Fibroblast of mammary gland (primary cell): ENCODE measurements around the gene MRPL2.

Experiments used
- DNase-seq: peaks from one replicate; pipeline ENCODE4 v3.0.0-alpha.2; 2010; ENCODE audit warnings: low read depth
- H3K4me3 ChIP-seq: 2 replicates; pipeline ENCODE4 v1.5.1; 2011; ENCODE audit warnings: low read depth, mild to moderate bottlenecking, low read length, moderate library complexity; ENCODE audit not compliant: control insufficient read depth
- CTCF ChIP-seq: conservative IDR thresholded peaks from 2 replicates; pipeline ENCODE4 v1.5.1; 2011; ENCODE audit warnings: low read depth, low read length, inconsistent platforms; ENCODE audit not compliant: control insufficient read depth, insufficient read depth

MRPL2 gene

GRCh38 chr6:43014434-43014909 lies 44.8 kb downstream of the MRPL2 start:
- TF ChIP-seq CTCF, result no peak

GRCh38 chr6:43013843-43014433 lies 45.3 kb downstream of the MRPL2 start, which contains the start of the genes KLHDC3 and MEA1:
Gene KLHDC3 (plus strand): TSS chr6:43014249. CDS start chr6:43017193, 2,944 bp downstream.
Gene MEA1 (minus strand): TSS chr6:43013946. CDS start chr6:43013813, 133 bp downstream.
- peak; percentile 100 for DNase-seq
- no peak for TF ChIP-seq CTCF
- peak within 1 kb of the TSS; percentile 80 for H3K4me3 ChIP-seq

More at GRCh38 chr6:43014434-43014909, 44.8 kb downstream of the MRPL2 start:
- DNase-seq, result peak; percentile 45
- H3K4me3 ChIP-seq, result peak overlapping the region; percentile 80

GRCh38 chr6:43013097-43013842 lies 46.0 kb downstream of the MRPL2 start:
- TF ChIP-seq CTCF, result no peak
- DNase-seq, result peak; percentile 21
- peak overlapping the region; percentile 80 for H3K4me3 ChIP-seq

GRCh38 chr6:43012364-43012763 lies 46.9 kb downstream of the MRPL2 start:
- no peak for TF ChIP-seq CTCF
- DNase-seq, result no peak
- peak overlapping the region; percentile 80 for H3K4me3 ChIP-seq

GRCh38 chr6:43011207-43011606 lies 48.0 kb downstream of the MRPL2 start:
- TF ChIP-seq CTCF, result no peak

GRCh38 chr6:43009124-43009523 lies 50.1 kb downstream of the MRPL2 start:
- TF ChIP-seq CTCF, result peak; percentile 46
- H3K4me3 ChIP-seq, result no peak overlapping the region
- peak; percentile 43 for DNase-seq

More at GRCh38 chr6:43011207-43011606, 48.0 kb downstream of the MRPL2 start:
- no peak overlapping the region for H3K4me3 ChIP-seq
- no peak for DNase-seq
